ENCODE data around the gene SELENON.
A peak's percentile ranks its signal among the peaks of the same experiment; 100 is the strongest.

SELENON gene

GRCh38 chr1:25794325-25794724, 5.7 kb upstream of the SELENON start:
- no peak for DNase-seq

- no peak for DNase-seq
Observed at GRCh38 chr1:25795211-25795610, 4.8 kb upstream of the SELENON start.

- peak; percentile 28 for DNase-seq
Observed at GRCh38 chr1:25795946-25796810, 3.8 kb upstream of the SELENON start.

- peak; percentile 79 for DNase-seq
Observed at GRCh38 chr1:25796811-25797458, 3.1 kb upstream of the SELENON start.

GRCh38 chr1:25797939-25798338, 2.1 kb upstream of the SELENON start:
- no peak for DNase-seq

GRCh38 chr1:25798666-25799351, 1.2 kb upstream of the SELENON start:
- no peak for DNase-seq

- DNase-seq: no peak
Observed at GRCh38 chr1:25799352-25799934, 550 bp upstream of the SELENON start.

- DNase-seq: no peak
Observed at GRCh38 chr1:25800703-25801377, 847 bp downstream of the SELENON start.

- no peak for DNase-seq
Observed at GRCh38 chr1:25802915-25803314, 2.9 kb downstream of the SELENON start.

- DNase-seq: no peak
Observed at GRCh38 chr1:25803368-25803767, 3.4 kb downstream of the SELENON start.

GRCh38 chr1:25804244-25804963, 4.4 kb downstream of the SELENON start:
- no peak for DNase-seq

- no peak for DNase-seq
Observed at GRCh38 chr1:25804964-25805862, 5.2 kb downstream of the SELENON start.

- no peak for DNase-seq
Observed at GRCh38 chr1:25805863-25806225, 5.9 kb downstream of the SELENON start.

- no peak for DNase-seq
Observed at GRCh38 chr1:25806418-25806817, 6.4 kb downstream of the SELENON start.

- no peak for DNase-seq
Observed at GRCh38 chr1:25807480-25808390, 7.7 kb downstream of the SELENON start.

GRCh38 chr1:25808481-25809244, 8.7 kb downstream of the SELENON start:
- DNase-seq: no peak

GRCh38 chr1:25809283-25809926, 9.4 kb downstream of the SELENON start:
- DNase-seq: no peak

GRCh38 chr1:25809929-25810328, 9.9 kb downstream of the SELENON start:
- no peak for DNase-seq
